ENCODE data around the gene RFX3. TPM values are rescaled to one million over a fixed set of nuclear protein-coding genes. Genes with fewer than 3 reads are reported as not detected.

RFX3 gene
- total and polyA plus RNA-seq, 2 of the 13 experiments (the other 11 are each of a cell fraction or from before 2014, with no cell fraction given), result 2.7 to 5.3 TPM

DNA sequence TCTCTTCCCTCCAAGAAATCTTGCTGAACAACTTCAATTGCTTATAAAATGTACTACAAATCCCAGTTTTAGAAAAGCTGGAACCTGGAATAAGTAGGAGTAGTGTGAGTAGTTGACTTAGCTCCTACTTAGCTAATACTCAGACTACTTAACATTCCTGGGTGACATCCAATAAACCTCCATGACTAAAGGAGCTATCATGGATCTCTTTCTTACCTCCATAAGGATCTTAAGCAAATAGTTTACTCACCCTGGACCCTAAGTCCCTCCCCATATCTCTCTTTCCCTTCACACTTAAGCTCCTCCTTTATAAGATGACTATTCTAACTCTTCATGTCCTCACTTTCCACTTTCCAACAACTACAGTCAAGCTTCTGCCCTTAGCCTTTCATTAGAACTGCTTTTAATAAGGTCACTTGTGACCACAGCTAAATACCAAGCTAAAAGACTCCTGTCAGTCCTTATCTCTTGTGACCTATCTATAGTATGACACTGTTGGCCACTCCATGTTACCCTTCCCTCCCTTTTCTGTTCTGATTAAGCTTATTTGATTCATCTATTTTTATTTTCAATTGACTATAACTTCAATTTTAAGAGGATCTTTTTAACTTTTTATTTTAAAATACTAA is 194.9 kb downstream of the RFX3 start (continued):
- TF ChIP-seq, protein P1, sequence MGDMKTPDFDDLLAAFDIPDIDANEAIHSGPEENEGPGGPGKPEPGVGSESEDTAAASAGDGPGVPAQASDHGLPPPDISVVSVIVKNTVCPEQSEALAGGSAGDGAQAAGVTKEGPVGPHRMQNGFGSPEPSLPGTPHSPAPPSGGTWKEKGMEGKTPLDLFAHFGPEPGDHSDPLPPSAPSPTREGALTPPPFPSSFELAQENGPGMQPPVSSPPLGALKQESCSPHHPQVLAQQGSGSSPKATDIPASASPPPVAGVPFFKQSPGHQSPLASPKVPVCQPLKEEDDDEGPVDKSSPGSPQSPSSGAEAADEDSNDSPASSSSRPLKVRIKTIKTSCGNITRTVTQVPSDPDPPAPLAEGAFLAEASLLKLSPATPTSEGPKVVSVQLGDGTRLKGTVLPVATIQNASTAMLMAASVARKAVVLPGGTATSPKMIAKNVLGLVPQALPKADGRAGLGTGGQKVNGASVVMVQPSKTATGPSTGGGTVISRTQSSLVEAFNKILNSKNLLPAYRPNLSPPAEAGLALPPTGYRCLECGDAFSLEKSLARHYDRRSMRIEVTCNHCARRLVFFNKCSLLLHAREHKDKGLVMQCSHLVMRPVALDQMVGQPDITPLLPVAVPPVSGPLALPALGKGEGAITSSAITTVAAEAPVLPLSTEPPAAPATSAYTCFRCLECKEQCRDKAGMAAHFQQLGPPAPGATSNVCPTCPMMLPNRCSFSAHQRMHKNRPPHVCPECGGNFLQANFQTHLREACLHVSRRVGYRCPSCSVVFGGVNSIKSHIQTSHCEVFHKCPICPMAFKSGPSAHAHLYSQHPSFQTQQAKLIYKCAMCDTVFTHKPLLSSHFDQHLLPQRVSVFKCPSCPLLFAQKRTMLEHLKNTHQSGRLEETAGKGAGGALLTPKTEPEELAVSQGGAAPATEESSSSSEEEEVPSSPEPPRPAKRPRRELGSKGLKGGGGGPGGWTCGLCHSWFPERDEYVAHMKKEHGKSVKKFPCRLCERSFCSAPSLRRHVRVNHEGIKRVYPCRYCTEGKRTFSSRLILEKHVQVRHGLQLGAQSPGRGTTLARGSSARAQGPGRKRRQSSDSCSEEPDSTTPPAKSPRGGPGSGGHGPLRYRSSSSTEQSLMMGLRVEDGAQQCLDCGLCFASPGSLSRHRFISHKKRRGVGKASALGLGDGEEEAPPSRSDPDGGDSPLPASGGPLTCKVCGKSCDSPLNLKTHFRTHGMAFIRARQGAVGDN (CRISPR knock-in tag; IDR thresholded peaks at IDR 0.05), result no peak
- TF ChIP-seq ZSCAN29 (CRISPR knock-in tag; conservative IDR thresholded peaks at IDR 0.05), result no peak
- no peak for TF ChIP-seq ZBTB7B (CRISPR knock-in tag; IDR thresholded peaks at IDR 0.05)
- TF ChIP-seq ZNF432 (CRISPR knock-in tag; IDR thresholded peaks at IDR 0.05; ENCODE audit: borderline replicate concordance), result no peak
- TF ChIP-seq FIP1L1 (IDR thresholded peaks at IDR 0.05; ENCODE audit: borderline replicate concordance, insufficient read depth, low read depth, low read length), result no peak
- TF ChIP-seq LCORL (IDR thresholded peaks at IDR 0.05), result no peak
- TF ChIP-seq LCORL (CRISPR knock-in tag; IDR thresholded peaks at IDR 0.05), result no peak
- TF ChIP-seq, protein P2, sequence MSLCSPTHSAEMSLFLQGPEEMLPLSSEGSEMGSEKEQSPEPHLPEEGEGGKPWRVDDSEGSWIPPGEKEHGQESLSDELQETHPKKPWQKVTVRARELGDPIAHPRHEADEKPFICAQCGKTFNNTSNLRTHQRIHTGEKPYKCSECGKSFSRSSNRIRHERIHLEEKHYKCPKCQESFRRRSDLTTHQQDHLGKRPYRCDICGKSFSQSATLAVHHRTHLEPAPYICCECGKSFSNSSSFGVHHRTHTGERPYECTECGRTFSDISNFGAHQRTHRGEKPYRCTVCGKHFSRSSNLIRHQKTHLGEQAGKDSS (CRISPR knock-in tag; IDR thresholded peaks at IDR 0.05; ENCODE audit: borderline replicate concordance, low read depth), result no peak
- TF ChIP-seq, protein P3, sequence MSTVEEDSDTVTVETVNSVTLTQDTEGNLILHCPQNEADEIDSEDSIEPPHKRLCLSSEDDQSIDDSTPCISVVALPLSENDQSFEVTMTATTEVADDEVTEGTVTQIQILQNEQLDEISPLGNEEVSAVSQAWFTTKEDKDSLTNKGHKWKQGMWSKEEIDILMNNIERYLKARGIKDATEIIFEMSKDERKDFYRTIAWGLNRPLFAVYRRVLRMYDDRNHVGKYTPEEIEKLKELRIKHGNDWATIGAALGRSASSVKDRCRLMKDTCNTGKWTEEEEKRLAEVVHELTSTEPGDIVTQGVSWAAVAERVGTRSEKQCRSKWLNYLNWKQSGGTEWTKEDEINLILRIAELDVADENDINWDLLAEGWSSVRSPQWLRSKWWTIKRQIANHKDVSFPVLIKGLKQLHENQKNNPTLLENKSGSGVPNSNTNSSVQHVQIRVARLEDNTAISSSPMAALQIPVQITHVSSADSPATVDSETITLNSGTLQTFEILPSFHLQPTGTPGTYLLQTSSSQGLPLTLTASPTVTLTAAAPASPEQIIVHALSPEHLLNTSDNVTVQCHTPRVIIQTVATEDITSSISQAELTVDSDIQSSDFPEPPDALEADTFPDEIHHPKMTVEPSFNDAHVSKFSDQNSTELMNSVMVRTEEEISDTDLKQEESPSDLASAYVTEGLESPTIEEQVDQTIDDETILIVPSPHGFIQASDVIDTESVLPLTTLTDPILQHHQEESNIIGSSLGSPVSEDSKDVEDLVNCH (CRISPR knock-in tag; IDR thresholded peaks at IDR 0.05), result no peak

Data from HepG2 (cell line).